ENCODE measurements around the gene KLRC4. TPM values are rescaled to one million over a fixed set of nuclear protein-coding genes. Genes with fewer than 3 reads are reported as not detected.
"Not testable (repeated sequence)": the region's sequence is repeated elsewhere in the genome, so short reads cannot be mapped to it uniquely, and the experiment has no call there.

The KLRC4 gene
- total and polyA plus RNA-seq, 2 of the 8 experiments (the other 6 are each of a cell fraction or from before 2014, with no cell fraction given) = not detected

GRCh38 chr12:10435816-10436215 is 26.3 kb upstream of the KLRC4 start, which contains the start of gene KLRC2:
Gene KLRC2, minus strand, starts transcription at chr12:10436010. Its CDS starts 24 bp downstream, at chr12:10435986.
- not testable (repeated sequence) for H3K27ac ChIP-seq (ENCODE audit: low read depth, low read length); FAIRE-seq

GRCh38 chr12:10430623-10431022 is 21.1 kb upstream of the KLRC4 start:
- 77% methylated on average over 4 of the region's 4 CpGs; no CpG with 5 or more reads in 1 of the 2 experiments for WGBS, 2 experiments (ENCODE audit: extremely low coverage in 1 of 2, insufficient coverage in 1 of 2, insufficient read length in 1 of 2, insufficient replicate concordance in 2 of 2, low coverage in 1 of 2, low lambda C conversion rate in 2 of 2, missing lambda C conversion rate in 1 of 2)
- H3K4me3 ChIP-seq (ENCODE audit: extremely low read depth in 1 of 4, insufficient read depth in 2 of 4, low read depth in 3 of 4, low read length in 4 of 4); H2BK120ac ChIP-seq (replicated peaks; ENCODE audit: low read depth, low read length); POLR2A ChIA-PET (ENCODE audit: partially characterized antibody); H3K9me3 ChIP-seq (ENCODE audit: insufficient read depth in 2 of 2, low read depth in 1 of 2, low read length in 1 of 2); H4K8ac ChIP-seq (ENCODE audit: extremely low read depth, insufficient read depth, low read length); H3K14ac ChIP-seq (ENCODE audit: insufficient read length); H3K79me2 ChIP-seq (ENCODE audit: control insufficient read depth in 1 of 2, insufficient read depth in 2 of 2, low read length in 2 of 2); H2BK12ac ChIP-seq (ENCODE audit: low read depth, low read length); H2AFZ ChIP-seq (ENCODE audit: low read length); DNase-seq (ENCODE audit: low read depth in 1 of 2, low spot score in 2 of 2); H3K23me2 ChIP-seq (ENCODE audit: low read depth, low read length); H3K9ac ChIP-seq (replicated peaks in 1 of 4; ENCODE audit: extremely low read depth in 1 of 4, low read depth in 3 of 4, low read length in 3 of 4); H4K91ac ChIP-seq (replicated peaks; ENCODE audit: insufficient read length, low read length); H2BK5ac ChIP-seq (ENCODE audit: low read depth, low read length); H3K18ac ChIP-seq (ENCODE audit: extremely low read depth, low read length); H2BK20ac ChIP-seq (ENCODE audit: low read length); H2AK5ac ChIP-seq (ENCODE audit: low read depth, low read length); H3K56ac ChIP-seq (replicated peaks; ENCODE audit: insufficient read length, low read depth, low read length); H3K79me1 ChIP-seq (ENCODE audit: low read depth, low read length); H4K5ac ChIP-seq (ENCODE audit: insufficient read length, low read depth, low read length); CTCF ChIA-PET (ENCODE audit: partially characterized antibody); H3K4ac ChIP-seq (replicated peaks; ENCODE audit: insufficient read length, low read depth, low read length); H3K27me3 ChIP-seq (replicated peaks in 1 of 4; ENCODE audit: control insufficient read depth in 3 of 4, extremely low read depth in 1 of 4, insufficient read depth in 3 of 4, low read length in 3 of 4); H3K23ac ChIP-seq (ENCODE audit: insufficient read length); H3K4me1 ChIP-seq (replicated peaks in 1 of 4; ENCODE audit: control insufficient read depth in 3 of 4, insufficient read depth in 4 of 4, low read length in 3 of 4); H3K4me2 ChIP-seq (ENCODE audit: insufficient read depth in 1 of 2, low read depth in 2 of 2, low read length in 2 of 2); H2BK15ac ChIP-seq (ENCODE audit: low read length); H3K27ac ChIP-seq (ENCODE audit: low read depth, low read length); H4K20me1 ChIP-seq (replicated peaks in 1 of 2; ENCODE audit: control insufficient read depth in 1 of 2, insufficient read depth in 2 of 2, low read length in 2 of 2); H3K36me3 ChIP-seq (ENCODE audit: control insufficient read depth in 2 of 4, insufficient read depth in 4 of 4, low read length in 3 of 4): not testable (repeated sequence)
- FAIRE-seq = peak; percentile 55

More at GRCh38 chr12:10435816-10436215, 26.3 kb upstream of the KLRC4 start, which contains the start of gene KLRC2:
- H3K4me1 ChIP-seq (replicated peaks in 1 of 4; ENCODE audit: control insufficient read depth in 3 of 4, insufficient read depth in 4 of 4, low read length in 3 of 4); H3K4me3 ChIP-seq (ENCODE audit: extremely low read depth in 1 of 4, insufficient read depth in 2 of 4, low read depth in 3 of 4, low read length in 4 of 4); H3K9ac ChIP-seq (replicated peaks in 1 of 4; ENCODE audit: extremely low read depth in 1 of 4, low read depth in 3 of 4, low read length in 3 of 4); H2BK12ac ChIP-seq (ENCODE audit: low read depth, low read length); H3K79me1 ChIP-seq (ENCODE audit: low read depth, low read length); H3K27me3 ChIP-seq (replicated peaks in 1 of 4; ENCODE audit: control insufficient read depth in 3 of 4, extremely low read depth in 1 of 4, insufficient read depth in 3 of 4, low read length in 3 of 4); H3K56ac ChIP-seq (replicated peaks; ENCODE audit: insufficient read length, low read depth, low read length); H4K5ac ChIP-seq (ENCODE audit: insufficient read length, low read depth, low read length); H2AFZ ChIP-seq (ENCODE audit: low read length); H3K9me3 ChIP-seq (ENCODE audit: insufficient read depth in 2 of 2, low read depth in 1 of 2, low read length in 1 of 2); H3K14ac ChIP-seq (ENCODE audit: insufficient read length); H3K4ac ChIP-seq (replicated peaks; ENCODE audit: insufficient read length, low read depth, low read length); POLR2A ChIA-PET (ENCODE audit: partially characterized antibody); H4K20me1 ChIP-seq (replicated peaks in 1 of 2; ENCODE audit: control insufficient read depth in 1 of 2, insufficient read depth in 2 of 2, low read length in 2 of 2); H2AK5ac ChIP-seq (ENCODE audit: low read depth, low read length); H4K91ac ChIP-seq (replicated peaks; ENCODE audit: insufficient read length, low read length); H3K18ac ChIP-seq (ENCODE audit: extremely low read depth, low read length); H3K36me3 ChIP-seq (ENCODE audit: control insufficient read depth in 2 of 4, insufficient read depth in 4 of 4, low read length in 3 of 4); H3K4me2 ChIP-seq (ENCODE audit: insufficient read depth in 1 of 2, low read depth in 2 of 2, low read length in 2 of 2); H3K79me2 ChIP-seq (ENCODE audit: control insufficient read depth in 1 of 2, insufficient read depth in 2 of 2, low read length in 2 of 2); H4K8ac ChIP-seq (ENCODE audit: extremely low read depth, insufficient read depth, low read length); H3K23ac ChIP-seq (ENCODE audit: insufficient read length); H2BK20ac ChIP-seq (ENCODE audit: low read length); H2BK15ac ChIP-seq (ENCODE audit: low read length); H3K23me2 ChIP-seq (ENCODE audit: low read depth, low read length); H2BK120ac ChIP-seq (replicated peaks; ENCODE audit: low read depth, low read length); DNase-seq (ENCODE audit: low read depth in 1 of 2, low spot score in 2 of 2); H2BK5ac ChIP-seq (ENCODE audit: low read depth, low read length); CTCF ChIA-PET (ENCODE audit: partially characterized antibody): not testable (repeated sequence)
- WGBS, 2 experiments (ENCODE audit: extremely low coverage in 1 of 2, insufficient coverage in 1 of 2, insufficient read length in 1 of 2, insufficient replicate concordance in 2 of 2, low coverage in 1 of 2, low lambda C conversion rate in 2 of 2, missing lambda C conversion rate in 1 of 2) = 62% methylated on average over 3 of the region's 3 CpGs; no CpG with 5 or more reads in 1 of the 2 experiments

Data from H1 (cell line).